Testis (tissue), 2 donors: ENCODE data around the gene EVC2.

Experiments used
- CTCF ChIP-seq, 3 experiments: fragments of 450-650 bp in 2 of 3; fragments of 200-600 bp in 1 of 3; sonication (generic) in 1 of 3; IDR thresholded peaks; one replicate each; pipeline ENCODE4 v1.5.1; 2016 to 2019; ENCODE audit warnings: antibody characterized with exemption in 3 of 3, mild to moderate bottlenecking in 2 of 3, moderate library complexity in 1 of 3
- POLR2A ChIP-seq: fragments of 450-650 bp; IDR thresholded peaks from one replicate; pipeline ENCODE4 v1.6.1; 2017; ENCODE audit warnings: antibody characterized with exemption, mild to moderate bottlenecking, moderate library complexity

- TF ChIP-seq CTCF (IDR thresholded peaks at IDR 0.05), result no peak
- no peak for TF ChIP-seq POLR2A
Observed at GRCh38 chr4:5566991-5567390, 141.4 kb downstream of the EVC2 start.
